ENCODE results near the gene PDCD7.
"Not testable (repeated sequence)": the region's sequence is repeated elsewhere in the genome, so short reads cannot be mapped to it uniquely, and the experiment has no call there.

The PDCD7 gene

GRCh38 chr15:65115086-65115485 lies 18.5 kb downstream of the PDCD7 start, which contains the start of gene UBAP1L:
UBAP1L (minus strand) TSS chr15:65115200; CDS start chr15:65106215, 8,985 bp downstream.
- DNase-seq = no peak

- no peak for DNase-seq
These were observed 22.8 kb downstream of the PDCD7 start for GRCh38 chr15:65110676-65111292.

GRCh38 chr15:65106011-65106590 lies 27.5 kb downstream of the PDCD7 start:
- no peak for DNase-seq

GRCh38 chr15:65105038-65105437 lies 28.6 kb downstream of the PDCD7 start:
- DNase-seq = no peak

- no peak for DNase-seq
These were observed 30.7 kb downstream of the PDCD7 start for GRCh38 chr15:65102912-65103311.

- DNase-seq = no peak
These were observed 31.5 kb downstream of the PDCD7 start for GRCh38 chr15:65101891-65102708.

GRCh38 chr15:65101411-65101890 lies 32.2 kb downstream of the PDCD7 start:
- peak; percentile 82 for DNase-seq

GRCh38 chr15:65100442-65100841 lies 33.2 kb downstream of the PDCD7 start:
- DNase-seq = no peak

GRCh38 chr15:65099801-65100200 lies 33.8 kb downstream of the PDCD7 start:
- DNase-seq = not testable (repeated sequence)

- no peak for DNase-seq
These were observed 34.3 kb downstream of the PDCD7 start for GRCh38 chr15:65099336-65099735.

- DNase-seq = no peak
These were observed 35.9 kb downstream of the PDCD7 start for GRCh38 chr15:65097651-65098263.

- DNase-seq = no peak
These were observed 36.9 kb downstream of the PDCD7 start for GRCh38 chr15:65096481-65097385.

GRCh38 chr15:65095747-65096104 lies 37.9 kb downstream of the PDCD7 start:
- no peak for DNase-seq

- no peak for DNase-seq
These were observed 38.4 kb downstream of the PDCD7 start for GRCh38 chr15:65095011-65095746.

GRCh38 chr15:65094294-65094995 lies 39.2 kb downstream of the PDCD7 start:
- DNase-seq = no peak

GRCh38 chr15:65093793-65094170 lies 39.8 kb downstream of the PDCD7 start:
- not testable (repeated sequence) for DNase-seq

GRCh38 chr15:65092911-65093792 lies 40.5 kb downstream of the PDCD7 start:
- no peak for DNase-seq

- no peak for DNase-seq
These were observed 41.5 kb downstream of the PDCD7 start for GRCh38 chr15:65091946-65092770.

Data from left hindlimb (tissue), 1 donor.